Measurements from ENCODE around the gene DLK1. TPM values are rescaled to one million over a fixed set of nuclear protein-coding genes. Genes with fewer than 3 reads are reported as not detected.
A peak's percentile ranks its signal among the peaks of the same experiment; 100 is the strongest.

Gene DLK1
- total RNA-seq, 4 donors from 2014 or later: not detected

GRCh38 chr14:100741966-100742365 lies 15.3 kb downstream of the DLK1 start:
- Histone ChIP-seq H3K27ac (no peak overlapping the region), H3K4me3 (no peak overlapping the region), H3K36me3 (no peaks in the 10 kb centered on the region), H3K27me3 (peaks cover 4% of the 10 kb centered on the region), H3K9me3 (no peaks in the 10 kb centered on the region), H3K4me1 (peaks cover 5% of the 10 kb centered on the region)
- no peak for TF ChIP-seq POLR2A (IDR thresholded peaks at IDR 0.05)
- TF ChIP-seq POLR2AphosphoS5 (IDR thresholded peaks at IDR 0.05): no peak
- TF ChIP-seq EP300 (IDR thresholded peaks at IDR 0.05): no peak
- no peak for TF ChIP-seq CTCF (IDR thresholded peaks at IDR 0.05)
- DNase-seq (ENCODE audit: low spot score in 2 of 2): no peak
- WGBS: 52% methylated on average over 3 of the region's 3 CpGs

- Histone ChIP-seq H3K9me3 (no peaks in the 10 kb centered on the region), H3K4me3 (no peak overlapping the region), H3K36me3 (no peaks in the 10 kb centered on the region), H3K27me3 (no peaks in the 10 kb centered on the region), H3K4me1 (peaks cover 12% of the 10 kb centered on the region), H3K27ac (peak overlapping the region; percentile 72)
- TF ChIP-seq POLR2AphosphoS5 (IDR thresholded peaks at IDR 0.05) (no peak), EP300 (IDR thresholded peaks at IDR 0.05) (no peak), CTCF (IDR thresholded peaks at IDR 0.05) (no peak), POLR2A (IDR thresholded peaks at IDR 0.05) (no peak)
- DNase-seq (ENCODE audit: low spot score in 2 of 2): no peak
Measured at GRCh38 chr14:100746326-100746725, 19.6 kb downstream of the DLK1 start.

- H3K27ac ChIP-seq: peak overlapping the region; percentile 72
- H3K4me1 ChIP-seq: peaks cover 12% of the 10 kb centered on the region
- no peak for TF ChIP-seq POLR2A (IDR thresholded peaks at IDR 0.05)
- peak; percentile 54 to 76 (median 69) for TF ChIP-seq POLR2AphosphoS5 (IDR thresholded peaks at IDR 0.05)
- no peak for TF ChIP-seq CTCF (IDR thresholded peaks at IDR 0.05)
- TF ChIP-seq EP300 (IDR thresholded peaks at IDR 0.05): no peak
- no peaks in the 10 kb centered on the region for H3K27me3 ChIP-seq
- H3K36me3 ChIP-seq: no peaks in the 10 kb centered on the region
- no peak overlapping the region for H3K4me3 ChIP-seq
- H3K9me3 ChIP-seq: no peaks in the 10 kb centered on the region
- 44% methylated on average over 9 of the region's 9 CpGs for WGBS
- peak in 1 of 2 donors; percentile 82 for DNase-seq (ENCODE audit: low spot score in 2 of 2)
Measured at GRCh38 chr14:100747021-100747586, 20.4 kb downstream of the DLK1 start.

- H3K27ac ChIP-seq: peak overlapping the region; percentile 72
- DNase-seq (ENCODE audit: low spot score in 2 of 2): peak in 1 of 2 donors; percentile 58
Measured at GRCh38 chr14:100747736-100748135, 21.0 kb downstream of the DLK1 start.

GRCh38 chr14:100748403-100748802 lies 21.7 kb downstream of the DLK1 start:
- 78% methylated on average over 5 of the region's 5 CpGs for WGBS
- no peak for DNase-seq (ENCODE audit: low spot score in 2 of 2)

More at GRCh38 chr14:100747736-100748135, 21.0 kb downstream of the DLK1 start:
- Histone ChIP-seq H3K27me3 (no peaks in the 10 kb centered on the region), H3K4me3 (no peak overlapping the region), H3K9me3 (no peaks in the 10 kb centered on the region), H3K36me3 (no peaks in the 10 kb centered on the region), H3K4me1 (peaks cover 12% of the 10 kb centered on the region)
- TF ChIP-seq CTCF (IDR thresholded peaks at IDR 0.05) (no peak), POLR2A (IDR thresholded peaks at IDR 0.05) (no peak), POLR2AphosphoS5 (IDR thresholded peaks at IDR 0.05) (no peak), EP300 (IDR thresholded peaks at IDR 0.05) (no peak)
- 92% methylated on average over 8 of the region's 8 CpGs for WGBS

More at GRCh38 chr14:100748403-100748802, 21.7 kb downstream of the DLK1 start:
- no peak for TF ChIP-seq POLR2AphosphoS5 (IDR thresholded peaks at IDR 0.05)
- TF ChIP-seq POLR2A (IDR thresholded peaks at IDR 0.05): no peak
- no peak for TF ChIP-seq CTCF (IDR thresholded peaks at IDR 0.05)
- TF ChIP-seq EP300 (IDR thresholded peaks at IDR 0.05): no peak
- H3K4me3 ChIP-seq: no peak overlapping the region
- no peak overlapping the region for H3K27ac ChIP-seq
- peaks cover 5% of the 10 kb centered on the region for H3K27me3 ChIP-seq
- no peaks in the 10 kb centered on the region for H3K36me3 ChIP-seq
- no peaks in the 10 kb centered on the region for H3K9me3 ChIP-seq
- H3K4me1 ChIP-seq: peaks cover 12% of the 10 kb centered on the region
